ACC112 (cell line): Measurements from ENCODE around the gene TLE4.

Experiments
- H2AFZ ChIP-seq: fragments of 200-600 bp; sonication (generic); one replicate; pipeline ENCODE4 v1.6.0; 2017; ENCODE audit warnings: antibody characterized with exemption, low read length; ENCODE audit not compliant: unreplicated experiment
- H3K27ac ChIP-seq: fragments of 200-600 bp; sonication (generic); 2 replicates; pipeline ENCODE4 v1.5.1; 2014; ENCODE audit warnings: low read depth, mild to moderate bottlenecking, antibody characterized with exemption, low read length, moderate library complexity
- H3K27me3 ChIP-seq: fragments of 200-600 bp; sonication (generic); 2 replicates; pipeline ENCODE4 v1.6.1; 2014; ENCODE audit warnings: mild to moderate bottlenecking, antibody characterized with exemption, low read length, moderate library complexity, mixed read lengths; ENCODE audit not compliant: insufficient read depth
- H3K36me3 ChIP-seq: fragments of 200-600 bp; sonication (generic); 2 replicates; pipeline ENCODE4 v1.6.1; 2016; ENCODE audit warnings: mild to moderate bottlenecking, antibody characterized with exemption, low read length, moderate library complexity, mixed read lengths; ENCODE audit not compliant: insufficient read depth
- H3K4me1 ChIP-seq: fragments of 200-600 bp; sonication (generic); one replicate; pipeline ENCODE4 v1.6.1; 2016; ENCODE audit warnings: low read length, mixed read lengths; ENCODE audit not compliant: insufficient read depth, unreplicated experiment, control insufficient read depth
- H3K4me3 ChIP-seq: fragments of 200-600 bp; sonication (generic); 2 replicates; pipeline ENCODE4 v1.5.1; 2014; ENCODE audit warnings: mild to moderate bottlenecking, low read depth, low read length
- H3K79me2 ChIP-seq: fragments of 200-600 bp; sonication (generic); one replicate; pipeline ENCODE4 v1.6.0; 2016; ENCODE audit warnings: low read length; ENCODE audit not compliant: control insufficient read depth, unreplicated experiment, insufficient read depth

The TLE4 gene

DNA sequence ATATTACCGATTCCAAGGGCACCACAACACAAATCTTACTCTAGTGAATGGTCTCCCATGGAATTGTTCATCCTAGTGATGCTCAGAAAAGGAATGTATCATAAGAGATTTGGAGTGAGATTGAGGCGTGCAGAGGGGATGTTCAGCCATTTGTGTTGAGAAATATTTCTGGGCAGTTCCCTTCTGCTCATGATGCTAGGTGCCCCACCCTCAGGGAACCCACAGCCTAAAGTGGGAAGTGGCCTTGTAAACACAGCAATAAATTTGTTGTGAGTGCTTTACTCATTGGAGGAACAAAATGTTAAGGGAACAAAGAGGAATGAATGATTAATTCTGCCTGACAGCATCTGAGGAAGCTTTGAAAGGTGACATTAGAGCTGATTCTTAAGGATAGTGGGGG, 129.9 kb downstream of the TLE4 start:
- Histone ChIP-seq H3K79me2 (no peaks in the 10 kb centered on the region), H3K27me3 (no peaks in the 10 kb centered on the region), H3K4me3 (no peak overlapping the region), H3K4me1 (no peaks in the 10 kb centered on the region), H2AFZ (no peak overlapping the region), H3K27ac (no peak overlapping the region), H3K36me3 (0 out of 2 replicates have a peak, but pooled peaks cover 7% of the 10 kb centered on the region)

DNA sequence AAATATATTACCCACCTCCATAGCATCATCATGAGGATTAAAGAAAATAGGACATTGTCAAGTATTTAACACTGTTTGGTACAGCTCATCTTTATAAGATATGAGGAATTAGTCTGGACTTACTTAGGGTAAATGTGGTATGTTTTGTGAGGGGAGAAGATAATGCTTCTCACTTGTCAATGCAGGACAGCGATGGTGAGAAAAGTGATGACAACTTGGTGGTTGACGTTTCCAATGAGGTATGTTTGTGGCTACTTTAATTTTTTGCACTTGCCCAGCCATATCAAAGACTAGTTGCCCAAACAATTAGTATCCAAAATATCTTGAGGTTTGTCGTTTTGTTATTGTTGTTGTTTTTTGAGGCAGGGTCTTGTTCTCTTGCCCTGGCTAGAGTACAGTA, 133.9 kb downstream of the TLE4 start:
- H3K4me3 ChIP-seq, result no peak overlapping the region
- no peaks in the 10 kb centered on the region for H3K79me2 ChIP-seq
- no peaks in the 10 kb centered on the region for H3K4me1 ChIP-seq
- H3K27ac ChIP-seq, result no peak overlapping the region
- H3K27me3 ChIP-seq, result no peaks in the 10 kb centered on the region
- peaks cover 13% of the 10 kb centered on the region; the same call in 1 of the 2 replicates for H3K36me3 ChIP-seq
- H2AFZ ChIP-seq, result no peak overlapping the region

DNA sequence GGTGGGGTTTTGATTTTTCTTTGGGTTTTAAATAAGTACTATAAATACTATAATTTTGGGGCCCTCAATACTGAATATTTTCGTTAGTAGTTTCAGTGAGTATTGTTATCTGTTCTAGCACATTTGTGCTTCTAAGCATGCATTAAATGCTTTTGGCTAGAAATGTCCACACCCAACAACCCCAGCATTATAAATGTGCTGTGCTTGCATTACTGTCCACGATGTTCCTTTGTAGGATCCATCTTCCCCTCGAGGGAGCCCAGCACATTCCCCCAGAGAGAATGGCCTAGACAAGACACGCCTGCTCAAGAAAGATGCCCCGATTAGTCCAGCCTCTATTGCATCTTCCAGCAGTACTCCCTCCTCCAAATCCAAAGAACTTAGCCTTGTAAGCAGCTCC, 134.7 kb downstream of the TLE4 start:
- Histone ChIP-seq H3K27ac (no peak overlapping the region), H3K79me2 (no peaks in the 10 kb centered on the region), H3K36me3 (peaks cover 13% of the 10 kb centered on the region; the same call in 1 of the 2 replicates), H3K4me1 (no peaks in the 10 kb centered on the region), H2AFZ (no peak overlapping the region), H3K4me3 (no peak overlapping the region), H3K27me3 (no peaks in the 10 kb centered on the region)

DNA sequence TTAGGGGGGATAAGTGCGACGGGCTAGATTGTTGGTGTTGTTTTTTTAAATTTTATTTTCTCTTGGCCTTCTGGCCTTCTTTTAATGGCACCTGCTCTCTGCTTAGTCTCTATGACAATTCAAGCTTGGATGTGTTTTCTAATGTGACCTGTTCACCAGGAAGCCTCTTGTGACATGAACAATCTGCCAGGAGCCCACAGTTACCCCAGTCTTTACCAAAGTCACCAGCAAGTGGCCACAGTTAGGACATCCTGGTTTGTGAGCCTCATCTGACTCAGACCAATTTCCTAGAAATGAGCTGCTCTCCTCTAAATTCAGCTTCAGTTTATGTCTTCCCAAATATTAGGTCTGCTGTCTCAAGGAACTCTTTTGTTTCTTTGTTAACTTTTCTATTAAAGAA, 135.8 kb downstream of the TLE4 start:
- Histone ChIP-seq H3K4me1 (no peaks in the 10 kb centered on the region), H3K27ac (no peak overlapping the region), H3K4me3 (no peak overlapping the region), H2AFZ (no peak overlapping the region), H3K36me3 (peaks cover 13% of the 10 kb centered on the region; the same call in 1 of the 2 replicates), H3K27me3 (no peaks in the 10 kb centered on the region), H3K79me2 (no peaks in the 10 kb centered on the region)

DNA sequence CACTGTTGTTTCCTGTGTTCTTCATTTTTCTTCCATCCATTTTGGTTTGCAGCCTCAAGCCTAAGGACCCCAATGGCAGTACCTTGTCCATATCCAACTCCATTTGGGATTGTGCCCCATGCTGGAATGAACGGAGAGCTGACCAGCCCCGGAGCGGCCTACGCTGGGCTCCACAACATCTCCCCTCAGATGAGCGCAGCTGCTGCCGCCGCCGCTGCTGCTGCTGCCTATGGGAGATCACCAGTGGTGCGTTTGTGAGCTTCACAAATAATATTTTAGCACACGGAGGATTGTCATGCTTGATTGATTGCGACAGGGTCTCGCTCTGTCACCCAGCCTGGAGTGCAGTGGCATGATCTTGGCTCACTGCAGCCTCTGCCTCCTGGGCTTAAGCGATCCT, 136.8 kb downstream of the TLE4 start:
- no peaks in the 10 kb centered on the region for H3K79me2 ChIP-seq
- H3K4me1 ChIP-seq, result no peaks in the 10 kb centered on the region
- H3K4me3 ChIP-seq, result no peak overlapping the region
- no peak overlapping the region for H2AFZ ChIP-seq
- no peak overlapping the region for H3K27ac ChIP-seq
- peaks cover 13% of the 10 kb centered on the region; the same call in 1 of the 2 replicates for H3K36me3 ChIP-seq
- no peaks in the 10 kb centered on the region for H3K27me3 ChIP-seq

DNA sequence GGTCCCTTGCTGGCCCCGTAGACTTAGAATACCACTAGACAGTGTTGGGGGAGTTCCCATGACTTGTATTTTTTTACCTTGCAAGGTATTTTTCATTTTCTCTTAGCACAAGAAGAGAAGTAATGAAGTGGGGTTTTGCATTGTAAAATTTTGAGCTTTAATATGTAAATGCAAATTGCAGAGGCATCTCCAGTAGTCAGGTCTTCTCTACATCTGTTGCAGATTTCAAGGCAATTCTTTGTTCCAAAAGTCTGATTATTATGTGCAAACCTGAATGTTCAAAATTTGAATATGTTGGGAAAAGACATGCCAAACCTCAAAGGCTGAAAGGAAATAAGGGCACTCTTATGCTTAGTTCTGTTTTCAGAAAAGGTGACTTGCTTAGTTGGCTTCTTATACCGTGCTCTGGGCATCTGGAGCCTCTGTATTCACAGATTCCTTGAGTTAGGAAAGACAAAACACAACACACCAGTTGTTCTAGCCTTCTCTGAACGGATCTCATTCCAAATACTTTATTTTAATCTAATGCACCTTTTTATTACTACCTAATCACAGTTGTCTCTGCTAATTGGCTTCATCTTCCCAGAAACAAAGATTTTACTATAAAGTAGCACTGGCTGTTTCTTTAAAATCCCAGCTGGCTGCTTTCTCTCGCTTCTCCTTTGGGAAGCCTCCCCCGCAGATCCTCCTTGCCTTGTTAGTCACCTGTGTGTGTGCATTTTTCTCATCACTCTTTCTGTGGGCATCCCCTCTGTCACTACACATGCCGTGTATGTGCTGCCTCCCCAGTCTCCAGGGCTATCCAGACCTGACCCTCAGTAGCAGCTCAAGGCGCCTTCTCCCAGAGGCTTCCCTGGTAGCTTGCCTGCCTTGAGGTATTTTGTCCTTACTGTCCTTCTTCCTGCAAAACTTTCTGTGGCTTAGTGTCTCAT, 138.2 kb downstream of the TLE4 start:
- no peaks in the 10 kb centered on the region for H3K79me2 ChIP-seq
- no peaks in the 10 kb centered on the region for H3K4me1 ChIP-seq
- no peak overlapping the region for H3K27ac ChIP-seq
- H3K27me3 ChIP-seq, result no peaks in the 10 kb centered on the region
- H3K4me3 ChIP-seq, result no peak overlapping the region
- no peak overlapping the region for H2AFZ ChIP-seq
- H3K36me3 ChIP-seq, result peaks cover 13% of the 10 kb centered on the region; the same call in 1 of the 2 replicates

DNA sequence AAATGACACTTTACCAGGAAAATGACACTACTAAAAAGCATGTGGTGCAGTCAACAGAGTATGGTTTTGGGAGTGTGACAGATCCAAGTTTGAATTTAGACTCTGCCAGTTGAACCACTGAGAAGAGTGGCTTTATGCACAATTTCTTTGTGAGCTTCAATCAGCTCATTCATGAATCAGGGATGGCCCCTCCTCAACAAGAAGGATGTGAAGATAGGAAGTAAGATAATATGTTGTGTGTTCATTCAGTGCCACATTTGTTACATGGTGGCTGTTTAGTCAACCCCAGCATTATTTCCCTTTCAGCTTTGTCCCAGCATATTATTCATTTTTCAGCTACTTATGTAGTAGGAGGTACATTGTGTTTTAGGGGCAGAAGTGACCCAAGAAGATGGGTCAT, 140.1 kb downstream of the TLE4 start:
- H3K27ac ChIP-seq, result no peak overlapping the region
- peaks cover 9% of the 10 kb centered on the region; the same call in 1 of the 2 replicates for H3K36me3 ChIP-seq
- no peak overlapping the region for H2AFZ ChIP-seq
- H3K4me1 ChIP-seq, result no peaks in the 10 kb centered on the region
- no peaks in the 10 kb centered on the region for H3K27me3 ChIP-seq
- H3K79me2 ChIP-seq, result no peaks in the 10 kb centered on the region
- H3K4me3 ChIP-seq, result no peak overlapping the region

DNA sequence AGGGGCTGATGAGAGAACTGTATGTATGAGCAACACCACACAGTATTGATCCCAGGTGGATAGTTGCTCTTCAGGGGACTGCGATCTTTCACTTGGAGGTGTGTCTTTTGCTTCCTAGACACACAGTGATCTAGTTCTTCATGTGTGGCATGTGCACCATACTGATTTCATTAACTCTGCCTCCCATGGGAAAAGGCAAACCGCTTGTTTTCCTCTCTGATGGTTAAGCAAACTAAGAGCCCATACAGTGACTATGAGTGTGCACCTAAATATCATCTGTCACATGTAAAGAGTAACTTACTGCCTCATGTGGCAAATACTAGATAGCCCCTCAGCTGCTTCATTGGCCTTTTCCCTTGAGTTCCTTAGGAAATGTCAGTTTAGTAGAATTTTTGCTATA, 147.3 kb downstream of the TLE4 start:
- no peak overlapping the region for H2AFZ ChIP-seq
- no peaks in the 10 kb centered on the region for H3K4me1 ChIP-seq
- no peaks in the 10 kb centered on the region for H3K27me3 ChIP-seq
- no peaks in the 10 kb centered on the region for H3K79me2 ChIP-seq
- peaks cover 40% of the 10 kb centered on the region for H3K36me3 ChIP-seq
- no peak overlapping the region for H3K4me3 ChIP-seq
- no peak overlapping the region for H3K27ac ChIP-seq

DNA sequence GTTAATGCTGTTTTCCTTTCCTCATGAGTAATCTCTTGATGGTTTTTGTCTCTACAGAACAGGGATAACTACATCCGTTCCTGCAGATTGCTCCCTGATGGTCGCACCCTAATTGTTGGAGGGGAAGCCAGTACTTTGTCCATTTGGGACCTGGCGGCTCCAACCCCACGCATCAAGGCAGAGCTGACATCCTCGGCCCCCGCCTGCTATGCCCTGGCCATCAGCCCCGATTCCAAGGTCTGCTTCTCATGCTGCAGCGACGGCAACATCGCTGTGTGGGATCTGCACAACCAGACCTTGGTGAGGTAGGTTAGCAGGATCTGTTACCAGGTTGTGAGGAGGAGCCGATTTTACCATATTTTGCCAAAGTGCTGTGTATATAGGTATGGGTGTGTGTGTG, 148.2 kb downstream of the TLE4 start:
- H3K4me3 ChIP-seq, result no peak overlapping the region
- no peaks in the 10 kb centered on the region for H3K27me3 ChIP-seq
- H2AFZ ChIP-seq, result no peak overlapping the region
- no peak overlapping the region for H3K27ac ChIP-seq
- no peaks in the 10 kb centered on the region for H3K79me2 ChIP-seq
- H3K36me3 ChIP-seq, result peaks cover 45% of the 10 kb centered on the region
- no peaks in the 10 kb centered on the region for H3K4me1 ChIP-seq

DNA sequence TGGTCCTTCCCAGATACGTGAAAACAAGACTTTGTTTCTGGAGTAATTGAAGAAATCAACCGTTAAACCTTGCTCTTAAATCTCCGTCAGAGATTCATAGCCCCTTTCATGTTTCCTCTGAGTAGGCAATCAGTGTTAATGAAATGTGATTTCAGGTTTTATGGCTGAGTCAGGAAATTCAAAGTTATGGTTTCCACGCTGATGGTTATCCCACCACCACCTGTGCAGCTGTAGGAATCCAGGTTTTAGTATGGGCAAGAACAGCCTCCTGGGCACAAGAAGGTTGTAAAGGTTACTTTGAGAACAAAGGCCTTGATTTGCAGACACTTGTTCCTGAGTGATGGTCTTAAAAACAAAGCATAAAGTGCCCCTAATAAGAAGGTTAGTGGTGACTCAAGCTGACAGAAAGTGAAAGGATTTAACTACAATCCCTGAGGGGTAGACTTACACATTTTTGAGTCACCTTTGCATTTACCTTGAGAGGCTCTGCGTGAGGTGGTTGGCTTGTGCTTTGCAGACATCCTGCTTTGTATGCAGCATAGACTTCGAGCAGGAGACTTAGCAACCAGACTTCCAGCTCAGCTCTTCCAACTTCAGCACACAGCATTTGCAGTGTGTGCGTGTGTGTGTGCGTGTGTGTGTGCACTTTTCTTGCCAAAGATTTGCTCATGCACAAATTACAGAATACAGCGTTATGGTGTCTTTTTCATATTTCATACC, 159.6 kb downstream of the TLE4 start:
- H3K27me3 ChIP-seq, result no peaks in the 10 kb centered on the region

More for the DNA sequence above, 159.6 kb downstream of the TLE4 start:
- H2AFZ ChIP-seq, result no peak overlapping the region
- 0 out of 2 replicates have a peak, but pooled peaks cover 5% of the 10 kb centered on the region for H3K36me3 ChIP-seq
- H3K4me3 ChIP-seq, result no peak overlapping the region
- H3K79me2 ChIP-seq, result no peaks in the 10 kb centered on the region
- no peaks in the 10 kb centered on the region for H3K4me1 ChIP-seq
- H3K27ac ChIP-seq, result no peak overlapping the region
